Effector memory CD8-positive, alpha-beta T cell (primary cell): Measurements from ENCODE around the gene KIRREL2.

Source experiments
- ATAC-seq: fragments of 150-1000 bp; cut with Tn5 transposase; replicated peaks from 2 replicates; pipeline ENCODE4 v1.10.0; 2021; ENCODE audit warnings: mild to moderate bottlenecking, moderate library complexity
- DNase-seq, 3 experiments: peaks; one replicate each; pipeline ENCODE4 v3.0.0; 2021
- H3K27ac Mint-ChIP-seq, 2 donors: one replicate each; pipeline ENCODE4 v1.8.0; 2022; ENCODE audit warnings: mild to moderate bottlenecking in 2 of 2, mixed read lengths in 2 of 2, moderate library complexity in 2 of 2
- H3K27me3 Mint-ChIP-seq, 2 donors: one replicate each; pipeline ENCODE4 v1.8.0; 2022; ENCODE audit warnings: mixed read lengths in 2 of 2
- H3K36me3 Mint-ChIP-seq: one replicate; pipeline ENCODE4 v1.8.0; 2022; ENCODE audit warnings: mild to moderate bottlenecking, moderate library complexity, mixed read lengths; ENCODE audit not compliant: insufficient read depth
- H3K4me1 Mint-ChIP-seq, 2 donors: one replicate each; pipeline ENCODE4 v1.8.0; 2022; ENCODE audit warnings: low read depth in 2 of 2, mixed read lengths in 2 of 2
- H3K4me3 Mint-ChIP-seq, 2 donors: one replicate each; pipeline ENCODE4 v1.8.0; 2022; ENCODE audit warnings: mild to moderate bottlenecking in 2 of 2, mixed read lengths in 2 of 2, moderate library complexity in 2 of 2
- H3K9me3 Mint-ChIP-seq, 2 donors: one replicate each; pipeline ENCODE4 v1.8.0; 2022; ENCODE audit warnings: mixed read lengths in 2 of 2

The KIRREL2 gene

GRCh38 chr19:35851213-35852028 is 5.3 kb upstream of the KIRREL2 start:
- peaks cover 2 to 3% of the 10 kb centered on the region in 2 donors for H3K4me1 Mint-ChIP-seq
- DNase-seq (no peak), ATAC-seq (no peak)
- H3K9me3 Mint-ChIP-seq: no peaks in the 10 kb centered on the region
- H3K4me3 Mint-ChIP-seq: no peak overlapping the region
- H3K36me3 Mint-ChIP-seq: no peaks in the 10 kb centered on the region
- H3K27me3 Mint-ChIP-seq: peaks cover 74 to 85% of the 10 kb centered on the region in 2 donors
- peak overlapping the region in 1 of 2 donors; percentile 74 for H3K27ac Mint-ChIP-seq

DNA sequence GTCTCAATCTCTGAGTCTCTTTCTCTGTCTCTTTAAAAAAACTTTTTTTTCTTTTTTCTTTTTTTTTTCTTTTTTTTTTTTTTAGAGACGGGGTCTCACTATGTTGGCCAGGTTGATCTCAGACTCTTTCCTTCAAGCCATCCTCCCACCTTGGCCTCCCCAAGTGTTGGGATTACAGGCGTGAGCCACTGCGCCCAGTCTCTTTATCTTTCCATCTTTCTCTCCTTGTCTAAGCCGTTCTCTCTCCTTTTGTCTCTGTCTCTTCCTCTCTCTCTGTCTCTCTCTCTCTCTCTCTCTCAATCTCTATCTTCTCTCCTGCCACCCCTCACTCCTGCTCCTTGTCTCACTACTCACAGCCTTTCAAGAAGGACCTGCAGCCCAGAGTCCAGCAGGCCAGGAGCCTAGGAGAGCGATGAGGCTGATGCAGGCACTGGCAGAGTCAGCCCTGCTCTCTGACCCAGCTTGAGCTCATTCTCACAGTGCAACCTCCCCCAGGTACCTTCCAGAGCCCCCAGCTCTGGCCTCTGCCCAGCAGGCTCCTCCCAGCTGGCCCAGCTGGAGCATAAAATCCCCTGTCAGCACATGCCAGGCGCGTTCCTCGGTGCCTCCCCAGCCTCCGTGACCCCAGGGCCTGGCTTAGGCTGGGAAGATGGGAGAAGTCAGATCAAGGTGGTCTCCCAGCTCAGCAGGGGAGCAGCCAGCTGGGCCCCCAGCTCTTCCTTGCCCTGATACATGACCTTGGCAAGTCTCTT is 4.5 kb upstream of the KIRREL2 start, which contains the start of gene NPHS1:
Gene NPHS1, minus strand, starts transcription at position 476 of the 752 bp plus-strand sequence. CDS start 667 bp downstream, outside the sequence.
- ATAC-seq (no peak), DNase-seq (no peak)
- Mint-ChIP-seq H3K9me3 (no peaks in the 10 kb centered on the region), H3K4me3 (no peak within 1 kb of the TSS), H3K4me1 (peaks cover 5 to 10% of the 10 kb centered on the region in 2 donors), H3K27ac (peak within 1 kb of the TSS in 1 of 2 donors; percentile 74), H3K27me3 (peaks cover 68 to 83% of the 10 kb centered on the region in 2 donors), H3K36me3 (no peaks in the 10 kb centered on the region)

DNA sequence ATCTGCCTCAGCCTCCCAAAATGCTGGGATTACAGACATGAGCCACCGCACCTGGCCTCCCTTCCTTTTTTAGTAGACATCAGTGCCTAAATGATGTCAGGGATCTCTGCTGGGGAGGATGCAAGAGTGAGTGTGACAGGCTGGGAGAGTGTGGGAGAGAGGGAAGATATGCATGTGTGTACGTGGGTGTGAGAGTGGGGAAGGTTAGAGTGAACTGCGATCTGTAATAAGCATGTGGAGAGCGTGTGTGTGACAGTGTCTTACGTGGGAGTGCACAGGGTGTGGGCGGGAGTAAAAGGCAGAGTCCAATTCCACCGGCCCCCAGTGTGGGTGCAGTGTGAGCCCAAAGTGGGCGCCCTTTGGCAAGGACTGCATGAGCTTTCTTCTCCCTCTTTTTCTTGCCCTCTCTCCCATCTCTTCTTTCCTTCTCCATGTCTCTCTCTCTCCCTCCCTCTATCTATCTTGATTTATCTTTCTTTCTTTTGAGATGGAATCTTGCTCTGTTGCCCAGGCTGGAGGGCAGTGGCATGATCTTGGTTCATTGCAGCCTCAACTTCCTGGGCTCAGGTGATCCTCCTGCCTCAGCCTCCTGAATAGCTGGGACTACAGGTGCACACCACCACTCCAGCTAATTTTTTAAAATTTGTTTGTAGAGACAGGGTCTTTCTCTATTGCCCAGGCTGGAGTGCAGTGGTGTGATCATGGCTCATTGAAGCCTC is 3.5 kb upstream of the KIRREL2 start:
- ATAC-seq (no peak), DNase-seq (no peak)
- no peaks in the 10 kb centered on the region for H3K9me3 Mint-ChIP-seq
- H3K27me3 Mint-ChIP-seq: peaks cover 62 to 87% of the 10 kb centered on the region in 2 donors
- H3K4me1 Mint-ChIP-seq: peaks cover 7 to 10% of the 10 kb centered on the region in 2 donors
- no peak overlapping the region for H3K4me3 Mint-ChIP-seq
- H3K27ac Mint-ChIP-seq: no peak overlapping the region
- H3K36me3 Mint-ChIP-seq: no peaks in the 10 kb centered on the region

- H3K27ac Mint-ChIP-seq: no peak overlapping the region
- H3K4me1 Mint-ChIP-seq: peaks cover 8 to 10% of the 10 kb centered on the region in 2 donors
- DNase-seq (no peak), ATAC-seq (no peak)
- H3K4me3 Mint-ChIP-seq: peak overlapping the region in 1 of 2 donors; percentile 49
- no peaks in the 10 kb centered on the region for H3K9me3 Mint-ChIP-seq
- no peaks in the 10 kb centered on the region for H3K36me3 Mint-ChIP-seq
- peaks cover 54 to 88% of the 10 kb centered on the region in 2 donors for H3K27me3 Mint-ChIP-seq
Measured at GRCh38 chr19:35858311-35858710, 1.6 kb downstream of the KIRREL2 start.

- peaks cover 48 to 87% of the 10 kb centered on the region in 2 donors for H3K27me3 Mint-ChIP-seq
- DNase-seq (no peak), ATAC-seq (no peak)
- no peak overlapping the region for H3K4me3 Mint-ChIP-seq
- H3K9me3 Mint-ChIP-seq: no peaks in the 10 kb centered on the region
- H3K27ac Mint-ChIP-seq: peak overlapping the region in 1 of 2 donors; percentile 82
- peaks cover 8 to 10% of the 10 kb centered on the region in 2 donors for H3K4me1 Mint-ChIP-seq
- no peaks in the 10 kb centered on the region for H3K36me3 Mint-ChIP-seq
Measured at GRCh38 chr19:35859414-35859813, 2.7 kb downstream of the KIRREL2 start.

DNA sequence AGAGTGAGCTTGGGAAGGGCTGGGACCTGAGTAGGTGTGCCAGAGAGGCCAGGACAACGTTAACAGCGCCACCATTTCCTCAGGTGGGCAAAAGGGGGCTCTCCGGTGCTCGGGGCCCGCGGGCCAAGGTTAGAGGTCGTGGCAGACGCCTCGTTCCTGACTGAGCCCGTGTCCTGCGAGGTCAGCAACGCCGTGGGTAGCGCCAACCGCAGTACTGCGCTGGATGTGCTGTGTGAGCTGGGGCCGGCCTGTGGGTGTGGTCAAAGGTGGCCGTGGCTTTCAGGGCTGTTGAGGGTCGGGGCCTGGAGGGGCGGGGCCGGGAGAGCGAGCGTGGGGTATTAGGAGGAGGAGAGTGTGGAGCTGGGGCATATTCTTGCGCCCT is 3.7 kb downstream of the KIRREL2 start:
- no peak overlapping the region for H3K27ac Mint-ChIP-seq
- H3K36me3 Mint-ChIP-seq: no peaks in the 10 kb centered on the region
- no peaks in the 10 kb centered on the region for H3K9me3 Mint-ChIP-seq
- peaks cover 8 to 10% of the 10 kb centered on the region in 2 donors for H3K4me1 Mint-ChIP-seq
- H3K4me3 Mint-ChIP-seq: no peak overlapping the region
- DNase-seq: no peak
- ATAC-seq: no peak
- H3K27me3 Mint-ChIP-seq: peaks cover 44 to 87% of the 10 kb centered on the region in 2 donors

- Mint-ChIP-seq H3K4me3 (no peak overlapping the region), H3K27me3 (peaks cover 42 to 87% of the 10 kb centered on the region in 2 donors), H3K27ac (no peak overlapping the region), H3K9me3 (no peaks in the 10 kb centered on the region), H3K36me3 (no peaks in the 10 kb centered on the region), H3K4me1 (peaks cover 8 to 10% of the 10 kb centered on the region in 2 donors)
- ATAC-seq (no peak), DNase-seq (no peak)
Measured at GRCh38 chr19:35860818-35861639, 4.3 kb downstream of the KIRREL2 start.

DNA sequence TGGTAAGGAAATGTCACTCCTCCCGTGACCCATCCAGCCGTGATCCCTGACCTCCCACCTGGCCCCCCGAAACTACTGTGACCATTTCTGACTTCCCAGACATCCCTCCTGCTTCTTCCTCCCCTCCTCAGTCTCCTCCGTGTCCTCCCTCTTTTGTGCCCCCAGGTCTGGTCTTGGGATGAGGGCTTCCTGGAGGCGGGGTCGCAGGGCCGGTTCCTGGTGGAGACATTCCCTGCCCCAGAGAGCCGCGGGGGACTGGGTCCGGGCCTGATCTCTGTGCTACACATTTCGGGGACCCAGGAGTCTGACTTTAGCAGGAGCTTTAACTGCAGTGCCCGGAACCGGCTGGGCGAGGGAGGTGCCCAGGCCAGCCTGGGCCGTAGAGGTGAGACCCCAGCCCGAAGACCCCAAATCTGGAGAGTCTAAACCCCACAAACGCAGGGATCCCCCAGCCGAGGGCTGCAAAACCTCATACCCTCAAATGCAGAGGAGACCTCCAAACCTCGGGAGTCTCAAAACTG is 5.0 kb downstream of the KIRREL2 start:
- Mint-ChIP-seq H3K9me3 (no peaks in the 10 kb centered on the region), H3K27ac (no peak overlapping the region), H3K4me1 (peaks cover 5 to 10% of the 10 kb centered on the region in 2 donors), H3K4me3 (no peak overlapping the region), H3K27me3 (peaks cover 48 to 94% of the 10 kb centered on the region in 2 donors), H3K36me3 (no peaks in the 10 kb centered on the region)
- DNase-seq (no peak), ATAC-seq (no peak)

- H3K27ac Mint-ChIP-seq: no peak overlapping the region
- H3K36me3 Mint-ChIP-seq: no peaks in the 10 kb centered on the region
- no peaks in the 10 kb centered on the region for H3K9me3 Mint-ChIP-seq
- peaks cover 49 to 95% of the 10 kb centered on the region in 2 donors for H3K27me3 Mint-ChIP-seq
- DNase-seq: no peak
- H3K4me1 Mint-ChIP-seq: peaks cover 0 to 7% of the 10 kb centered on the region in 2 donors
- H3K4me3 Mint-ChIP-seq: no peak overlapping the region
- no peak for ATAC-seq
Measured at GRCh38 chr19:35862528-35862927, 5.8 kb downstream of the KIRREL2 start.

GRCh38 chr19:35863018-35863417 is 6.3 kb downstream of the KIRREL2 start:
- Mint-ChIP-seq H3K9me3 (no peaks in the 10 kb centered on the region), H3K4me3 (no peak overlapping the region), H3K27me3 (peaks cover 49 to 95% of the 10 kb centered on the region in 2 donors), H3K4me1 (peaks cover 0 to 8% of the 10 kb centered on the region in 2 donors), H3K27ac (no peak overlapping the region), H3K36me3 (no peaks in the 10 kb centered on the region)
- ATAC-seq (no peak), DNase-seq (no peak)

- peaks cover 3% of the 10 kb centered on the region for H3K36me3 Mint-ChIP-seq
- peak within 1 kb of the TSS in 1 of 2 donors; percentile 81 for H3K27ac Mint-ChIP-seq
- peaks cover 14% of the 10 kb centered on the region in 2 donors for H3K4me1 Mint-ChIP-seq
- peaks cover 48 to 86% of the 10 kb centered on the region in 2 donors for H3K27me3 Mint-ChIP-seq
- no peaks in the 10 kb centered on the region for H3K9me3 Mint-ChIP-seq
- peak within 1 kb of the TSS; percentile 64 to 80 for H3K4me3 Mint-ChIP-seq
- DNase-seq (peak; percentile 52 to 62 (median 55)), ATAC-seq (peak; percentile 79)
Measured at GRCh38 chr19:35868172-35868822, 11.6 kb downstream of the KIRREL2 start, which contains the start of gene APLP1. TSS of gene APLP1 (plus strand) at chr19:35868574. CDS start at chr19:35868637, 63 bp downstream.

DNA sequence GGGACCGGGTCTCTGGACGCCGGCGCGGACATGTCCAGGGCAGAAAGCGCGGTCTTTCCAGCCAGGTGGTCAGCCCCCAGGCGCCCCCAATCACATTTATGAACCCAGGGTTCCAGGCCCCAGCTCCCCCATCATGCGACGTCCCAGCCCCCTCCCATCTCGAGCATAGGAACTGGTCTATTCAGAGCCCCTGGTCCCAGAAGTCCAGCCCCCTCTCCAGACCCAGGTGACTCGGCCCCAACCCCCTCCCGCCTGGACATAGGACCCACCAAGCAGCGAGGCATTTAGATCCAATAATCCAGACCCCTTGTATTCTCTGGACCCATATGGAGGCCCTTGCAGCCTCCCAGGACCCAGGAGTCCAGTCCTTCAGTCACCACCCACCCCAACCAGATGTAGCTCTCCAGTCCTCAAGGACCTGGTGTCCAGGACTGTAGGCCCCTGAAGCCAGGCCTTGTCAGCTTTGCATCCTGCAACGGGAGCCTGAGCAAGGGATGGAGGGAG is 12.2 kb downstream of the KIRREL2 start:
- Mint-ChIP-seq H3K4me3 (peak overlapping the region; percentile 64 to 80), H3K36me3 (peaks cover 3% of the 10 kb centered on the region), H3K4me1 (peaks cover 14% of the 10 kb centered on the region in 2 donors), H3K27ac (no peak overlapping the region), H3K9me3 (no peaks in the 10 kb centered on the region), H3K27me3 (peaks cover 48 to 89% of the 10 kb centered on the region in 2 donors)
- DNase-seq (no peak), ATAC-seq (no peak)
